PFSK-1 (cell line): Measurements from ENCODE around the gene ERP27.

Experiments
- FOXP2 ChIP-seq: optimal IDR thresholded peaks from 2 replicates; pipeline ENCODE3; 2011; ENCODE audit warnings: borderline replicate concordance, control low read depth, inconsistent platforms; ENCODE audit not compliant: insufficient read depth; ENCODE audit errors: extremely low read length, extremely low read depth
- POLR2AphosphoS5 ChIP-seq: IDR thresholded peaks from 2 replicates; pipeline ENCODE4 v1.6.1; 2012; ENCODE audit warnings: low read depth, mild to moderate bottlenecking, control low read depth, low read length, moderate library complexity
- SIN3A ChIP-seq: IDR thresholded peaks from 2 replicates; pipeline ENCODE4 v1.6.1; 2012; ENCODE audit warnings: mild to moderate bottlenecking, low read length, moderate library complexity, borderline replicate concordance; ENCODE audit not compliant: insufficient read depth
- TAF1 ChIP-seq: IDR thresholded peaks from 2 replicates; pipeline ENCODE4 v1.6.1; 2012; ENCODE audit warnings: low read length, control low read depth, borderline replicate concordance; ENCODE audit not compliant: insufficient read depth
- TF ChIP-seq, protein P1 (sequence below), 2 experiments: IDR thresholded peaks; 2 replicates each; pipeline versions ENCODE4 v1.6.1 to v1.8.0; 2011 to 2012; ENCODE audit warnings: low read depth in 2 of 2, low read length in 2 of 2, control low read depth in 1 of 2, inconsistent platforms in 1 of 2, mild to moderate bottlenecking in 1 of 2, moderate library complexity in 1 of 2; ENCODE audit not compliant: insufficient read depth in 1 of 2

The ERP27 gene

GRCh38 chr12:14924541-14924940, 13.8 kb downstream of the ERP27 start:
- TF ChIP-seq TAF1 (no peak), FOXP2 (no peak), SIN3A (no peak)
- TF ChIP-seq, protein P1, sequence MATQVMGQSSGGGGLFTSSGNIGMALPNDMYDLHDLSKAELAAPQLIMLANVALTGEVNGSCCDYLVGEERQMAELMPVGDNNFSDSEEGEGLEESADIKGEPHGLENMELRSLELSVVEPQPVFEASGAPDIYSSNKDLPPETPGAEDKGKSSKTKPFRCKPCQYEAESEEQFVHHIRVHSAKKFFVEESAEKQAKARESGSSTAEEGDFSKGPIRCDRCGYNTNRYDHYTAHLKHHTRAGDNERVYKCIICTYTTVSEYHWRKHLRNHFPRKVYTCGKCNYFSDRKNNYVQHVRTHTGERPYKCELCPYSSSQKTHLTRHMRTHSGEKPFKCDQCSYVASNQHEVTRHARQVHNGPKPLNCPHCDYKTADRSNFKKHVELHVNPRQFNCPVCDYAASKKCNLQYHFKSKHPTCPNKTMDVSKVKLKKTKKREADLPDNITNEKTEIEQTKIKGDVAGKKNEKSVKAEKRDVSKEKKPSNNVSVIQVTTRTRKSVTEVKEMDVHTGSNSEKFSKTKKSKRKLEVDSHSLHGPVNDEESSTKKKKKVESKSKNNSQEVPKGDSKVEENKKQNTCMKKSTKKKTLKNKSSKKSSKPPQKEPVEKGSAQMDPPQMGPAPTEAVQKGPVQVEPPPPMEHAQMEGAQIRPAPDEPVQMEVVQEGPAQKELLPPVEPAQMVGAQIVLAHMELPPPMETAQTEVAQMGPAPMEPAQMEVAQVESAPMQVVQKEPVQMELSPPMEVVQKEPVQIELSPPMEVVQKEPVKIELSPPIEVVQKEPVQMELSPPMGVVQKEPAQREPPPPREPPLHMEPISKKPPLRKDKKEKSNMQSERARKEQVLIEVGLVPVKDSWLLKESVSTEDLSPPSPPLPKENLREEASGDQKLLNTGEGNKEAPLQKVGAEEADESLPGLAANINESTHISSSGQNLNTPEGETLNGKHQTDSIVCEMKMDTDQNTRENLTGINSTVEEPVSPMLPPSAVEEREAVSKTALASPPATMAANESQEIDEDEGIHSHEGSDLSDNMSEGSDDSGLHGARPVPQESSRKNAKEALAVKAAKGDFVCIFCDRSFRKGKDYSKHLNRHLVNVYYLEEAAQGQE (IDR thresholded peaks at IDR 0.05; ENCODE audit: insufficient read depth in 1 of 2, low read depth in 2 of 2, low read length in 2 of 2): no peak

GRCh38 chr12:14923944-14924343, 14.4 kb downstream of the ERP27 start:
- TF ChIP-seq TAF1 (no peak), SIN3A (no peak), FOXP2 (no peak), POLR2AphosphoS5 (no peak)
- TF ChIP-seq, protein P1 (IDR thresholded peaks at IDR 0.05; ENCODE audit: insufficient read depth in 1 of 2, low read depth in 2 of 2, low read length in 2 of 2): no peak

GRCh38 chr12:14921218-14921617, 17.1 kb downstream of the ERP27 start:
- no peak for TF ChIP-seq SIN3A
- TF ChIP-seq, protein P1 (IDR thresholded peaks at IDR 0.05; ENCODE audit: insufficient read depth in 1 of 2, low read depth in 2 of 2, low read length in 2 of 2): no peak
- TF ChIP-seq FOXP2: no peak
- TF ChIP-seq TAF1: no peak
- TF ChIP-seq POLR2AphosphoS5: no peak

DNA sequence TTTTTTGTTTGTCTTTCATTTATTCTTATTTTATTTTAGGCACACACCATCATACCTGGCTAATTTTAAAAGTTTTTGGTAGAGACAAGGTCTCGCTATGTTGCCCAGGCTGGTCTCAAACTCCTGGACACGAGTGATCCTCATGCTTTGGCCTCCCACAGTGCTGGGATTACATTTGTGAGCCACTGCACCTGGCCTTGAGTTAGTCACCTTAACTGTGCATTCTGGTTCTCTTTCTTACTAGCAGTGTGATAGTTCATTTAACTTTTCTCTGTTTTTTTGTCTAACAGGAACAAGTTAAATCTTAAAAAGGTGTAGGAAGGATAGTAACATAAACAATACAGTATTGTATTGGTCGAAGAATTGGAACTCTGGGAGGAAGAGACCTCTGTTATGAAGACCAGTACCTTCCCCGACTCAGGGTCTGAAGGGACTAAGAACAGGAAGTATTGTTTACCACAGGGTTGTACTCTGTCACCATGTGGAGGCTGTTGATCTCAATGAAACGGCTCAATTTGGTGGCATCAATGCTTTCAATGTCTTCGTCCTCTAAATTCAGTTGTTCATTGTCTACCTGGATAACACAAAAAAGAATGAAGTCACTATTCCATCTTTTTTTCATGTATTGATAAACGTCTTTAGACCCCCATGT, 17.7 kb downstream of the ERP27 start:
- TF ChIP-seq POLR2AphosphoS5: no peak
- TF ChIP-seq TAF1: no peak
- no peak for TF ChIP-seq SIN3A

DNA sequence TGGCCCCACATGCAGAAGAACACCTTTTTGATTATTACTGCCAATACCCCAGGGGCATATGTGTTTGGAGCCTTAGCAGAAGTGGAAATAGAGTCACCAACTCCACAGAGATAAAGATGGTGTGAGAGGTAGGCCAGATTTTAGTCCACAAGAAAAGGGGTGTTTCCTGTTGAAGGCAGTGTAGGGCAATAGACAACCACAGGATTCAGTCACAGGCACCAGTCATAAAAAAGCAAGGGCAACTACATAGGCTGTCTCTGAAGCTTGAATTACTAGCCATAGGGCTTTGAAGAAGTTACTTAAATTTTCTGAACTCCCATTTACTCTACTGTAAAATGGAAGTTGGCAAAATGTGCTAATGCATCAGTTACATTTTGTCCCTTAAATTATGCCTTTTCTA, 18.9 kb downstream of the ERP27 start:
- TF ChIP-seq FOXP2 (no peak), POLR2AphosphoS5 (no peak), SIN3A (no peak), TAF1 (no peak)
- TF ChIP-seq, protein P1 (IDR thresholded peaks at IDR 0.05; ENCODE audit: insufficient read depth in 1 of 2, low read depth in 2 of 2, low read length in 2 of 2): no peak
